HEK293 (cell line): ENCODE results near the gene BLVRB.

Experiments
- OVOL3 ChIP-seq: fragments of 450-650 bp; formaldehyde crosslinking; IDR thresholded peaks from 2 replicates; pipeline ENCODE4 v1.5.1; 2016; ENCODE audit warnings: missing biosample characterization, missing genetic modification characterization
- REST ChIP-seq: fragments of 450-650 bp; formaldehyde crosslinking; IDR thresholded peaks from 2 replicates; pipeline ENCODE4 v1.5.1; 2016; ENCODE audit warnings: missing biosample characterization, missing genetic modification characterization
- YY1 ChIP-seq: fragments of 450-650 bp; formaldehyde crosslinking; IDR thresholded peaks from 2 replicates; pipeline ENCODE4 v1.5.1; 2018; ENCODE audit warnings: missing biosample characterization, missing genetic modification characterization
- ZNF211 ChIP-seq: fragments of 450-650 bp; formaldehyde crosslinking; IDR thresholded peaks from 2 replicates; pipeline ENCODE4 v1.5.1; 2016; ENCODE audit warnings: low read depth, missing biosample characterization, missing genetic modification characterization
- ZNF266 ChIP-seq: fragments of 450-650 bp; formaldehyde crosslinking; IDR thresholded peaks from 2 replicates; pipeline ENCODE4 v1.5.1; 2016; ENCODE audit warnings: missing biosample characterization, missing genetic modification characterization, low read depth
- ZNF274 ChIP-seq, 2 experiments: fragments of 200-500 bp in 1 of 2; fragments of 450-650 bp in 1 of 2; sonication (Bioruptor generic) in 1 of 2; formaldehyde crosslinking in 1 of 2; IDR thresholded peaks; 2 replicates each; pipeline versions ENCODE4 v1.5.1 to v1.6.1; 2014 to 2016; ENCODE audit warnings: borderline replicate concordance in 1 of 2, inconsistent platforms in 1 of 2, low read length in 1 of 2, missing biosample characterization in 1 of 2, missing genetic modification characterization in 1 of 2
- ZNF596 ChIP-seq: fragments of 450-650 bp; IDR thresholded peaks from 2 replicates; pipeline ENCODE4 v1.5.0; 2018; ENCODE audit warnings: missing biosample characterization, mild to moderate bottlenecking, missing genetic modification characterization, moderate library complexity
- TF ChIP-seq, protein P1 (sequence below): fragments of 450-650 bp; formaldehyde crosslinking; IDR thresholded peaks from 2 replicates; pipeline ENCODE4 v1.5.1; 2016; ENCODE audit warnings: missing biosample characterization, missing genetic modification characterization
- TF ChIP-seq, protein P2 (sequence below): fragments of 450-650 bp; formaldehyde crosslinking; IDR thresholded peaks from 2 replicates; pipeline ENCODE4 v1.5.1; 2016; ENCODE audit warnings: missing biosample characterization, missing genetic modification characterization
- TF ChIP-seq, protein P3 (sequence below): fragments of 450-650 bp; formaldehyde crosslinking; IDR thresholded peaks from 2 replicates; pipeline ENCODE4 v1.5.1; 2016; ENCODE audit warnings: missing biosample characterization, missing genetic modification characterization, borderline replicate concordance

- TF ChIP-seq, protein P1, sequence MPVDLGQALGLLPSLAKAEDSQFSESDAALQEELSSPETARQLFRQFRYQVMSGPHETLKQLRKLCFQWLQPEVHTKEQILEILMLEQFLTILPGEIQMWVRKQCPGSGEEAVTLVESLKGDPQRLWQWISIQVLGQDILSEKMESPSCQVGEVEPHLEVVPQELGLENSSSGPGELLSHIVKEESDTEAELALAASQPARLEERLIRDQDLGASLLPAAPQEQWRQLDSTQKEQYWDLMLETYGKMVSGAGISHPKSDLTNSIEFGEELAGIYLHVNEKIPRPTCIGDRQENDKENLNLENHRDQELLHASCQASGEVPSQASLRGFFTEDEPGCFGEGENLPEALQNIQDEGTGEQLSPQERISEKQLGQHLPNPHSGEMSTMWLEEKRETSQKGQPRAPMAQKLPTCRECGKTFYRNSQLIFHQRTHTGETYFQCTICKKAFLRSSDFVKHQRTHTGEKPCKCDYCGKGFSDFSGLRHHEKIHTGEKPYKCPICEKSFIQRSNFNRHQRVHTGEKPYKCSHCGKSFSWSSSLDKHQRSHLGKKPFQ: no peak
- no peak for TF ChIP-seq ZNF266 (tag by site-specific recombination)
- TF ChIP-seq ZNF274 (IDR thresholded peaks at IDR 0.05; ENCODE audit: low read length): no peak
- TF ChIP-seq ZNF274 (tag by site-specific recombination; IDR thresholded peaks at IDR 0.05; ENCODE audit: borderline replicate concordance): no peak
- TF ChIP-seq, protein P2, sequence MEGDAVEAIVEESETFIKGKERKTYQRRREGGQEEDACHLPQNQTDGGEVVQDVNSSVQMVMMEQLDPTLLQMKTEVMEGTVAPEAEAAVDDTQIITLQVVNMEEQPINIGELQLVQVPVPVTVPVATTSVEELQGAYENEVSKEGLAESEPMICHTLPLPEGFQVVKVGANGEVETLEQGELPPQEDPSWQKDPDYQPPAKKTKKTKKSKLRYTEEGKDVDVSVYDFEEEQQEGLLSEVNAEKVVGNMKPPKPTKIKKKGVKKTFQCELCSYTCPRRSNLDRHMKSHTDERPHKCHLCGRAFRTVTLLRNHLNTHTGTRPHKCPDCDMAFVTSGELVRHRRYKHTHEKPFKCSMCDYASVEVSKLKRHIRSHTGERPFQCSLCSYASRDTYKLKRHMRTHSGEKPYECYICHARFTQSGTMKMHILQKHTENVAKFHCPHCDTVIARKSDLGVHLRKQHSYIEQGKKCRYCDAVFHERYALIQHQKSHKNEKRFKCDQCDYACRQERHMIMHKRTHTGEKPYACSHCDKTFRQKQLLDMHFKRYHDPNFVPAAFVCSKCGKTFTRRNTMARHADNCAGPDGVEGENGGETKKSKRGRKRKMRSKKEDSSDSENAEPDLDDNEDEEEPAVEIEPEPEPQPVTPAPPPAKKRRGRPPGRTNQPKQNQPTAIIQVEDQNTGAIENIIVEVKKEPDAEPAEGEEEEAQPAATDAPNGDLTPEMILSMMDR: no peak
- no peak for TF ChIP-seq ZNF211 (tag by site-specific recombination)
- TF ChIP-seq REST (tag by site-specific recombination): no peak
- TF ChIP-seq, protein P3, sequence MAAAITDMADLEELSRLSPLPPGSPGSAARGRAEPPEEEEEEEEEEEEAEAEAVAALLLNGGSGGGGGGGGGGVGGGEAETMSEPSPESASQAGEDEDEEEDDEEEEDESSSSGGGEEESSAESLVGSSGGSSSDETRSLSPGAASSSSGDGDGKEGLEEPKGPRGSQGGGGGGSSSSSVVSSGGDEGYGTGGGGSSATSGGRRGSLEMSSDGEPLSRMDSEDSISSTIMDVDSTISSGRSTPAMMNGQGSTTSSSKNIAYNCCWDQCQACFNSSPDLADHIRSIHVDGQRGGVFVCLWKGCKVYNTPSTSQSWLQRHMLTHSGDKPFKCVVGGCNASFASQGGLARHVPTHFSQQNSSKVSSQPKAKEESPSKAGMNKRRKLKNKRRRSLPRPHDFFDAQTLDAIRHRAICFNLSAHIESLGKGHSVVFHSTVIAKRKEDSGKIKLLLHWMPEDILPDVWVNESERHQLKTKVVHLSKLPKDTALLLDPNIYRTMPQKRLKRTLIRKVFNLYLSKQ (tag by site-specific recombination): no peak
- TF ChIP-seq ZNF596 (tag by site-specific recombination): no peak
- no peak for TF ChIP-seq OVOL3 (tag by site-specific recombination)
- no peak for TF ChIP-seq YY1 (tag by site-specific recombination)
Measured at GRCh38 chr19:40413291-40413845, 52.2 kb downstream of the BLVRB start, which contains the start of gene PRX.
